ENCODE data around the gene SACM1L. TPM values are rescaled to one million over a fixed set of nuclear protein-coding genes. Genes with fewer than 3 reads are reported as not detected.
"Not testable (repeated sequence)": the region's sequence is repeated elsewhere in the genome, so short reads cannot be mapped to it uniquely, and the experiment has no call there.

The SACM1L gene
- total RNA-seq, 2 donors from 2014 or later, result 42.8 to 45.3 TPM

GRCh38 chr3:45664578-45664977 is 24.6 kb upstream of the SACM1L start:
- DNase-seq (ENCODE audit: low spot score), result no peak
- intact Hi-C loops (cut with DNase I), result loop anchor here in 1 of 2 donors (10.0 kb wide), 1 partner anchor 630 kb away; no protein-coding TSS in a partner anchor

DNA sequence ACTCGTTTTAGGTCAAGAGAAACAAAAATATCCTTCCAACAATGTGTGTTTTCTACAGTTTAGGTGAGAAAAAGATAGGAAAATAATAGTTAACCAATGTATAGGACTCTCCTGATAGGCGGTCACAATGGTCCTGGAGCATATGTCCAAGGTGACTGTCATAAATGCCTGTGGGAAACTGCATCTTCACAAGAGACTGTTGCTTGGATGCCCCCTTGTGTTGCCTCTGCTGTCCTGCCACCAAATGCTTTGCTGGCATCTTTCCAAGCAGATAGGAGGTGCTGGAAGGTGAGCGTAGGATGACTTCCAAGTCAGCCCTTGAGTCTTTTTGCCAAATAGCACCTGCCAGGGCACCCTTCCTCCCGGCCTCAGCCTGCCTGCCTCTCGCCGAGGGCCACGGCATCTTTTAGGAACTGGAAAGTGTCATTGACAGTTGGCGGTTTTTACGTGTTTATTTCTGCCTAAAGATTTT is 24.1 kb upstream of the SACM1L start:
- intact Hi-C loops (cut with DNase I), result loop anchor here in 1 of 2 donors (10.0 kb wide), 1 partner anchor 630 kb away; no protein-coding TSS in a partner anchor
- DNase-seq (ENCODE audit: low spot score), result no peak

DNA sequence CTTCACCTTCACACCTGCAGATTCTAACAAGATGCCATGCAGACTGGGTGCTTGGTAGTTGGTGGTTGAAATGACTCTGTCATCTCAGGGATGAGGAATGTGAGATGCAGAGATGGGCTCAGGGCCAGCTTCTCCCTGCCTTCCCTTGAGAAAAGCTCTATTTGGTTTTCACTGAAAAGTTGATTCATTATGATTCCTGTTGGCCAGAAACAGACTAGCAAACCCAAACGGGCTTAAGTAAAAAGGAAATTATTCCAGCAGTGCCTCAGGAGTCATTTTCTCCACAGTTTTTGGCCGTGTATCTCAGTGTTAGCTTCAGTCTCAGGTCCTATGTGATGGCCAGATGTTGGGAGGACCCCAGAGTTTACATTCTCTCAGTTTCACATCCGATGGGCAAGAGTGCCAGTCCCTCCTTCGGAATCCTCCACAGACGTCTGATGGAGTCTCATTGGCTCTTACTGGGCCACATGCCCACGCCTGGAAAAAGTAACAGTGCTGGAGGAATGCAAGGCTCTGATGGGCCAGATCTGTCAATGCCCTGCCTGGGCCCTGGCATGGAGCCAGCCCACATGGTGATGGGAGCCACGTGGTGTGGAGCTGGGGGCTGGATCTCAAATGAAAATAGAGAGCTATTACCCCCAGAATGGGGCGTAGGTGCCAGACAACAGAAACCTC is 22.3 kb upstream of the SACM1L start:
- peak; percentile 88 for DNase-seq (ENCODE audit: low spot score)
- intact Hi-C loops (cut with DNase I), result loop anchor here in 1 of 2 donors (10.0 kb wide), 1 partner anchor 632 kb away; no protein-coding TSS in a partner anchor

DNA sequence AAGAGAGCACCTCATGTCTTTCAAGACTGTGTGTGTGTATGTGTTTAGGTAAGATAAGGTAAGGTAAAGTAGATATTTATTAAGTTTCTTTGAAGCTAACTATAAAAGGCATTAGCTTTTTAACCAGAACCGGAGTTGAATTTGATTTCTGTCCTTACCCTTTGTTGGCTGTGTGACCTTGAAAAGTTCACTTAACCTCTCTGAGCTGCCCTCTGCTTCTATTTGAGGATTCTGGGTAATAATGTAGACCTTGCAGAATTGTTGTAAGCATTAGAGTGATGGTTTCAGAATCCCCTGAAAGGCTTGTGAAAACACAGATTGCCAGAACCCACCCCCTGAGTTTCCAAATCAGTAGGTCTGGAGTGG is 21.6 kb upstream of the SACM1L start:
- intact Hi-C loops (cut with DNase I), result loop anchor here in 1 of 2 donors (10.0 kb wide), 1 partner anchor 633 kb away; no protein-coding TSS in a partner anchor
- DNase-seq (ENCODE audit: low spot score), result no peak

- no peak for DNase-seq (ENCODE audit: low spot score)
- intact Hi-C loops (cut with DNase I), result no loop called here
Observed at GRCh38 chr3:45670436-45670835, 18.8 kb upstream of the SACM1L start.

GRCh38 chr3:45670991-45671390 is 18.2 kb upstream of the SACM1L start:
- intact Hi-C loops (cut with DNase I), result no loop called here
- no peak for DNase-seq (ENCODE audit: low spot score)

- DNase-seq (ENCODE audit: low spot score), result no peak
- intact Hi-C loops (cut with DNase I), result no loop called here
Observed at GRCh38 chr3:45673273-45673672, 15.9 kb upstream of the SACM1L start.

DNA sequence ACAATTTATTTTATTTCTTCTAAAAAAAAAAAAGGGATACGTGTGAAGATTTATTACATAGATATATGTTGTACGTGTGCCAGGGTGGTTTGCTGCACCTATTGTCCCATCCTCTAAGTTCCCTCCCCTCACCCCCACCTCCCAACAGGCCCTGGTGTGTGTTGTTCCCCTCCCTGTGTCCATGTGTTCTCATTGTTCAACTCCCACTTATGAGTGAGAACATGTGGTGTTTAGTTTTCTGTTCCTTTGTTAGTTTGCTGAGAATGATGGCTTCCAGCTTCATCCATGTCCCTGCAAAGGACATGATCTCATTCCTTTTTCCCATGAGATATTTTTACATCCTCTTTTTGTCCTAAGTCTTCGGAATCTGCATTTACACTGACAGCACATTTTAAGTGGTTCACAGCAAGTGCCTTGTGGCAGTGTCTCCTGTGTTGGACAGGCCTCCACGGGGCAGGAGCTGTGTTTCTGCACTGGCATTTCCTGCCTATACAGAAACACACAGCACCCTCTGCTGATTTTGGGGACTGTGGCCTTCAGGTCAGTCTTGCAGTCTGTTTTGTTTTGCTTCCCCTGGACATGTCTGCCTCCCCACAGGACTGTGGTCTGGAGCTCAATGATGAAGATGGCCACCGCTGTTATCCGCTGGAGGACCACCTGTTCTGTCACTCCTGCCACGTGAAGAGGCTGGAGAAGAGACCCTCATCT is 12.7 kb upstream of the SACM1L start:
- intact Hi-C loops (cut with DNase I), result loop anchor here in 1 of 2 donors (5.0 kb wide), 1 partner anchor 1954 kb away; no protein-coding TSS in a partner anchor
- no peak for DNase-seq (ENCODE audit: low spot score)

- no peak for DNase-seq (ENCODE audit: low spot score)
- intact Hi-C loops (cut with DNase I), result loop anchor here in 1 of 2 donors (5.0 kb wide), 1 partner anchor 1955 kb away; no protein-coding TSS in a partner anchor
Observed at GRCh38 chr3:45677033-45677446, 12.2 kb upstream of the SACM1L start.

GRCh38 chr3:45677841-45678240 is 11.4 kb upstream of the SACM1L start:
- DNase-seq (ENCODE audit: low spot score), result no peak
- intact Hi-C loops (cut with DNase I), result loop anchor here in 1 of 2 donors (5.0 kb wide), 1 partner anchor 1956 kb away; no protein-coding TSS in a partner anchor

- intact Hi-C loops (cut with DNase I), result loop anchor here in 1 of 2 donors (5.0 kb wide), 1 partner anchor 1958 kb away; no protein-coding TSS in a partner anchor
Observed at GRCh38 chr3:45679805-45680204, 9.4 kb upstream of the SACM1L start.

GRCh38 chr3:45681221-45681620 is 8.0 kb upstream of the SACM1L start:
- intact Hi-C loops (cut with DNase I), result no loop called here
- no peak for DNase-seq (ENCODE audit: low spot score)

More at GRCh38 chr3:45679805-45680204, 9.4 kb upstream of the SACM1L start:
- DNase-seq (ENCODE audit: low spot score), result no peak

- DNase-seq (ENCODE audit: low spot score), result no peak
- intact Hi-C loops (cut with DNase I), result no loop called here
Observed at GRCh38 chr3:45681846-45682245, 7.3 kb upstream of the SACM1L start.

- no peak for DNase-seq (ENCODE audit: low spot score)
- intact Hi-C loops (cut with DNase I), result no loop called here
Observed at GRCh38 chr3:45682311-45682710, 6.9 kb upstream of the SACM1L start.

GRCh38 chr3:45682786-45683185 is 6.4 kb upstream of the SACM1L start:
- DNase-seq (ENCODE audit: low spot score), result no peak
- intact Hi-C loops (cut with DNase I), result no loop called here

DNA sequence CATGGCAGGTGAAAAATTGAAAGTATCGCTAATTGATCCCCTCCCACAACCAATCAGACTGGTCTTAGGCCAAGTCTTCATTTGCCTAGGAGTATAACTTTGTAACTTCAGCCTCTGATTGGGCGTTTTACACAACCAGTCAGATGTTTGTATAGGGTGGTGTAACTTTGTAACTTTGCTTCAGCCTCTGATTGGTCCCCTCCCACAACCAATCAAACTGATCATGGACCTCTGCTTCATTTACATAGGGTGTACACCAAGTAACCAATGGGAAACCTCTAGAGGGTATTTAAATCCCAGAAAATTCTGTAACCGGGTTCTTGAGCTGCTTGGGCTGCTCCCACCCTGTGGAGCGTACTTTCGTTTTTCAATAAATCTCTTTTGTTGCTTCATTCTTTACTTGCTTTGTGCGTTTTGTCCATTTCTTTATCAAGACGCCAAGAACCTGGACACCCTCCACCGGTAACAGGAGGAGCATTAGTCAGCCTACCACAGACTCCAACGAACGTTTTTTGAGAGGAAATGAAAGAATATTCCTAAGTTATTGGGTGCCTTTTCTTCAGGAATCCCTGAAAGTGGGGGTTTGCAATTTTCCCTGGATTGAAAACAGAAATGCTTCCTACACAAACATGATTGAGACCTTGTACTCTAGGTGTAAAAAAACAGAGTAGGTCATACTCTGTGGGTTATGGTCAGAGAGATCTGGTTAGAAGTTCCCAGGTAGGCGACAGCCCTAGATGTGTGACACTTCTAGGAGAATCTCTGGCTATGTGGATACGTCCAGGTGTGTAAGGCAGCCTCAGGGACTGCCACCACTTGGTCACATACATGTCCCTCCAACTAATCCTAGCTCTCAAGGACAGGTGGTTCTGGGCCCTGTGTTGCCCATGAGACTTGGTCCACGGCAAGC is 5.5 kb upstream of the SACM1L start:
- intact Hi-C loops (cut with DNase I), result no loop called here
- DNase-seq (ENCODE audit: low spot score), result no peak

DNA sequence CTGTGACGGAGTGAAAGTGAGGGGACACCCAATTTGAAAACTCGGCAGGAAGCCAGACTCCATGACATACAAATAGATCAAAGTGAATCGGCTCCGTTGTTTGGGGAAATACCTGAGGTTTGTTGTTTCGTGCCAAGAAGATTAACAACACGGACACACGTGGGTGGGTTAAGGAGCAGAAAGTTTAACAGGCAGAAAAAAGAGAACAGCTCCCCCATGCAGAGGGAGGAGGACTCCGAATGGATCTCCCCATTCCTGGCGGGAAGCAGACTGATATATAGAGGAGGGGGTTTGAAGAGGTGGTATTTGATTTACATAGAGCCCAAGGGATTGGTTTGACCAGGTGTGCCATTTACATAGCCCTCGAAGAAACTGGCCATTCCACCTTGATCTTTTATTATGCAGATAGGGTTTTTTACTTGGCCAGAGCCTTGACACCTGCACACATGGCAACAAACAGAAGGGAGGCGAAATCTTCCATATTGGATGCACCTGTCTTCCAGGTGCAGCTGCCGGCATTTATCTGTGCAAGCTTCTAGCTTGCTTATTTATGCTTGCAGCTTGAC is 4.8 kb upstream of the SACM1L start:
- DNase-seq (ENCODE audit: low spot score), result no peak
- intact Hi-C loops (cut with DNase I), result no loop called here

DNA sequence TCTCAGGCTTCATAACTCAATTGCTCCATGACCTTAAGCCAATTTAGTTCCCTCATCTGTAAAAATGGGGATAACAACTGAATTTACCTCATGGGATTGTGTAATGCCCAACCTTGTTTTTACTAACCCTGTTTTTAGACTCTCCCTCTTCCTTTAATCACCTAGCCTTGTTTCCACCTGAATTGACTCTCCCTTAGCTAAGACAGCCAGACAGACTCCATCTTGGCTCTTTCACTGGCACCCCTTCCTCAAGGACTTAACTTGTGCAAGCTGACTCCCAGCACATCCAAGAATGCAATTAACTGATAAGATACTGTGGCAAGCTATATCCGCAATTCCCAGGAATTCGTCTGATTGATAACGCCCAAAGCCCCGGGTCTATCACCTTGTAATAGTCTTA is 3.5 kb upstream of the SACM1L start:
- intact Hi-C loops (cut with DNase I); DNase-seq (ENCODE audit: low spot score): not testable (repeated sequence)

GRCh38 chr3:45686850-45687249 is 2.3 kb upstream of the SACM1L start:
- intact Hi-C loops (cut with DNase I), result no loop called here
- DNase-seq (ENCODE audit: low spot score), result no peak
